CD8-positive, alpha-beta memory T cell (primary cell): ENCODE data around the gene DSCAM. TPM values are rescaled to one million over a fixed set of nuclear protein-coding genes. Genes with fewer than 3 reads are reported as not detected.
"Not testable (repeated sequence)": the region's sequence is repeated elsewhere in the genome, so short reads cannot be mapped to it uniquely, and the experiment has no call there.

ENCODE experiments used
- CTCF ChIA-PET: fragments of 350-600 bp; sonication (Branson Sonifier 250); formaldehyde crosslinking; loops from one replicate; lab custom pipeline; 2021; ENCODE audit warnings: antibody characterized with exemption; lab: Charles Lee
- POLR2A ChIA-PET: fragments of 350-600 bp; sonication (Branson Sonifier 250); formaldehyde crosslinking; loops from one replicate; lab custom pipeline; 2021; ENCODE audit warnings: antibody characterized with exemption; lab: Charles Lee
- DNase-seq, 5 donors: peaks; one replicate each; pipeline versions ENCODE4 v3.0.0 to v3.0.0-alpha.2; 2020 to 2022; ENCODE audit warnings: mixed read lengths in 1 of 5
- H3K27ac ChIP-seq: one replicate; pipeline ENCODE4 v1.7.0; 2013; ENCODE audit warnings: low read depth, mild to moderate bottlenecking, low read length, moderate library complexity
- H3K27me3 ChIP-seq: 2 replicates; pipeline ENCODE4 v1.7.0; 2013; ENCODE audit warnings: low read length, mild to moderate bottlenecking; ENCODE audit not compliant: insufficient read depth, poor library complexity, severe bottlenecking
- H3K36me3 ChIP-seq: 2 replicates; pipeline ENCODE4 v1.7.0; 2013; ENCODE audit warnings: mild to moderate bottlenecking, low read length, moderate library complexity; ENCODE audit not compliant: insufficient read depth
- H3K4me1 ChIP-seq: 2 replicates; pipeline ENCODE4 v1.7.0; 2013; ENCODE audit warnings: mild to moderate bottlenecking, low read length, moderate library complexity; ENCODE audit not compliant: insufficient read depth
- H3K4me3 ChIP-seq: 2 replicates; pipeline ENCODE4 v1.7.0; 2013; ENCODE audit warnings: mild to moderate bottlenecking, low read length
- H3K9me3 ChIP-seq: 2 replicates; pipeline ENCODE4 v1.7.0; 2013; ENCODE audit warnings: mild to moderate bottlenecking, low read length
- H3K27ac Mint-ChIP-seq, 8 donors: one replicate each; pipeline ENCODE4 v1.8.0; 2020 to 2021; ENCODE audit warnings: mixed read lengths in 8 of 8, mild to moderate bottlenecking in 6 of 8, inconsistent platforms in 3 of 8, moderate library complexity in 3 of 8
- H3K27me3 Mint-ChIP-seq, 2 donors: one replicate each; pipeline ENCODE4 v1.8.0; 2020 to 2021; ENCODE audit warnings: mixed read lengths in 2 of 2, mild to moderate bottlenecking in 1 of 2, moderate library complexity in 1 of 2
- H3K36me3 Mint-ChIP-seq, 3 donors: one replicate each; pipeline ENCODE4 v1.8.0; 2020 to 2021; ENCODE audit warnings: mixed read lengths in 3 of 3, inconsistent platforms in 1 of 3, mild to moderate bottlenecking in 1 of 3
- H3K4me1 Mint-ChIP-seq, 3 donors: one replicate each; pipeline ENCODE4 v1.8.0; 2020 to 2021; ENCODE audit warnings: mixed read lengths in 3 of 3, inconsistent platforms in 1 of 3, mild to moderate bottlenecking in 1 of 3
- H3K4me3 Mint-ChIP-seq, 7 donors: one replicate each; pipeline ENCODE4 v1.8.0; 2020 to 2021; ENCODE audit warnings: mixed read lengths in 7 of 7, mild to moderate bottlenecking in 6 of 7, moderate library complexity in 4 of 7, inconsistent platforms in 2 of 7
- H3K9me3 Mint-ChIP-seq, 5 donors: one replicate each; pipeline ENCODE4 v1.8.0; 2020 to 2022; ENCODE audit warnings: mixed read lengths in 5 of 5, mild to moderate bottlenecking in 3 of 5, moderate library complexity in 2 of 5, inconsistent platforms in 1 of 5
- polyA plus RNA-seq: library from polyadenylated mRNA; unstranded; fragments of 300-500 nt; fragmentation: Illumina TruSeq; gene quantifications from one replicate; pipeline ENCODE4 v1.2.3, GENCODE V29; 2021
- total RNA-seq, 2 experiments: library from RNA; stranded (reverse); gene quantifications; one replicate each; pipeline ENCODE4 v1.2.3, GENCODE V29; 2021

Gene DSCAM
- total and polyA plus RNA-seq, 3 experiments from 2014 or later = not detected

- no peak overlapping the region for H3K4me3 Mint-ChIP-seq
- no peaks in the 10 kb centered on the region for H3K36me3 Mint-ChIP-seq
- no peaks in the 10 kb centered on the region for H3K27me3 ChIP-seq
- DNase-seq = no peak
- H3K27me3 Mint-ChIP-seq = peaks cover 0 to 4% of the 10 kb centered on the region in 2 donors
- H3K27ac ChIP-seq = no peak overlapping the region
- ChIA-PET POLR2A (no interaction called here), CTCF (no interaction called here)
- no peak overlapping the region for H3K4me3 ChIP-seq
- H3K9me3 Mint-ChIP-seq = peaks cover 0 to 20% (median 4%) of the 10 kb centered on the region in 5 donors
- H3K36me3 ChIP-seq = no peaks in the 10 kb centered on the region
- H3K9me3 ChIP-seq = no peaks in the 10 kb centered on the region
- no peaks in the 10 kb centered on the region for H3K4me1 Mint-ChIP-seq
- no peaks in the 10 kb centered on the region for H3K4me1 ChIP-seq
- no peak overlapping the region for H3K27ac Mint-ChIP-seq
Measured at GRCh38 chr21:40335704-40336103, 511.3 kb downstream of the DSCAM start.

- H3K9me3 Mint-ChIP-seq = peaks cover 0 to 17% (median 4%) of the 10 kb centered on the region in 5 donors
- Histone ChIP-seq H3K4me1 (no peaks in the 10 kb centered on the region), H3K36me3 (no peaks in the 10 kb centered on the region), H3K4me3 (no peak overlapping the region), H3K27ac (no peak overlapping the region), H3K27me3 (no peaks in the 10 kb centered on the region), H3K9me3 (no peaks in the 10 kb centered on the region)
- peaks cover 0 to 4% of the 10 kb centered on the region in 2 donors for H3K27me3 Mint-ChIP-seq
- H3K27ac Mint-ChIP-seq = no peak overlapping the region
- H3K4me1 Mint-ChIP-seq = no peaks in the 10 kb centered on the region
- H3K4me3 Mint-ChIP-seq = no peak overlapping the region
- DNase-seq = no peak
- H3K36me3 Mint-ChIP-seq = no peaks in the 10 kb centered on the region
- POLR2A ChIA-PET = no interaction called here
- CTCF ChIA-PET = no interaction called here
Measured at GRCh38 chr21:40334159-40334558, 512.8 kb downstream of the DSCAM start.

GRCh38 chr21:40333731-40334130 lies 513.2 kb downstream of the DSCAM start:
- H3K27ac ChIP-seq = no peak overlapping the region
- Mint-ChIP-seq H3K9me3 (peaks cover 0 to 14% (median 4%) of the 10 kb centered on the region in 5 donors), H3K4me1 (no peaks in the 10 kb centered on the region), H3K36me3 (no peaks in the 10 kb centered on the region), H3K4me3 (no peak overlapping the region), H3K27me3 (peaks cover 0 to 4% of the 10 kb centered on the region in 2 donors), H3K27ac (no peak overlapping the region)
- DNase-seq = no peak
- no peaks in the 10 kb centered on the region for H3K9me3 ChIP-seq
- ChIA-PET POLR2A (no interaction called here), CTCF (no interaction called here)
- no peaks in the 10 kb centered on the region for H3K27me3 ChIP-seq
- no peaks in the 10 kb centered on the region for H3K4me1 ChIP-seq
- H3K4me3 ChIP-seq = no peak overlapping the region
- no peaks in the 10 kb centered on the region for H3K36me3 ChIP-seq

GRCh38 chr21:40331804-40332203 lies 515.2 kb downstream of the DSCAM start:
- Histone ChIP-seq H3K36me3 (no peaks in the 10 kb centered on the region), H3K9me3 (no peaks in the 10 kb centered on the region), H3K27ac (no peak overlapping the region), H3K27me3 (no peaks in the 10 kb centered on the region), H3K4me3 (no peak overlapping the region), H3K4me1 (no peaks in the 10 kb centered on the region)
- Mint-ChIP-seq H3K27ac (no peak overlapping the region), H3K4me1 (no peaks in the 10 kb centered on the region), H3K4me3 (no peak overlapping the region), H3K27me3 (peaks cover 0 to 4% of the 10 kb centered on the region in 2 donors), H3K36me3 (no peaks in the 10 kb centered on the region), H3K9me3 (peaks cover 3 to 14% (median 7%) of the 10 kb centered on the region in 5 donors)
- no peak for DNase-seq
- ChIA-PET CTCF (no interaction called here), POLR2A (no interaction called here)

- no peaks in the 10 kb centered on the region for H3K4me1 ChIP-seq
- no peak for DNase-seq
- Mint-ChIP-seq H3K4me3 (no peak overlapping the region), H3K4me1 (no peaks in the 10 kb centered on the region), H3K27ac (no peak overlapping the region), H3K36me3 (no peaks in the 10 kb centered on the region), H3K9me3 (peaks cover 3 to 14% (median 9%) of the 10 kb centered on the region in 5 donors), H3K27me3 (peaks cover 0 to 4% of the 10 kb centered on the region in 2 donors)
- ChIA-PET CTCF (no interaction called here), POLR2A (no interaction called here)
- no peak overlapping the region for H3K27ac ChIP-seq
- no peaks in the 10 kb centered on the region for H3K9me3 ChIP-seq
- H3K27me3 ChIP-seq = no peaks in the 10 kb centered on the region
- H3K4me3 ChIP-seq = no peak overlapping the region
- H3K36me3 ChIP-seq = no peaks in the 10 kb centered on the region
Measured at GRCh38 chr21:40331172-40331571, 515.8 kb downstream of the DSCAM start.

- Mint-ChIP-seq H3K4me1 (no peaks in the 10 kb centered on the region), H3K27ac (no peak overlapping the region), H3K27me3 (peaks cover 0 to 1% of the 10 kb centered on the region in 2 donors), H3K36me3 (no peaks in the 10 kb centered on the region), H3K4me3 (no peak overlapping the region), H3K9me3 (peaks cover 8 to 25% (median 12%) of the 10 kb centered on the region in 5 donors)
- no peaks in the 10 kb centered on the region for H3K27me3 ChIP-seq
- no peak for DNase-seq
- no peaks in the 10 kb centered on the region for H3K36me3 ChIP-seq
- H3K4me1 ChIP-seq = no peaks in the 10 kb centered on the region
- H3K27ac ChIP-seq = no peak overlapping the region
- CTCF ChIA-PET = no interaction called here
- POLR2A ChIA-PET = no interaction called here
- no peak overlapping the region for H3K4me3 ChIP-seq
- H3K9me3 ChIP-seq = no peaks in the 10 kb centered on the region
Measured at GRCh38 chr21:40324389-40324788, 522.6 kb downstream of the DSCAM start.

GRCh38 chr21:40320718-40321117 lies 526.2 kb downstream of the DSCAM start:
- H3K36me3 ChIP-seq, DNase-seq, H3K4me1 Mint-ChIP-seq, H3K4me3 Mint-ChIP-seq, POLR2A ChIA-PET, H3K4me1 ChIP-seq, H3K4me3 ChIP-seq, H3K27me3 ChIP-seq, H3K9me3 ChIP-seq, H3K36me3 Mint-ChIP-seq, H3K27ac ChIP-seq, CTCF ChIA-PET, H3K27me3 Mint-ChIP-seq: not testable (repeated sequence)
- Mint-ChIP-seq H3K27ac (peak overlapping the region in 1 of 8 donors; percentile 83), H3K9me3 (peaks cover 5 to 20% (median 9%) of the 10 kb centered on the region in 5 donors)

- H3K9me3 Mint-ChIP-seq = peaks cover 5 to 21% (median 6%) of the 10 kb centered on the region in 5 donors
- no peaks in the 10 kb centered on the region for H3K4me1 Mint-ChIP-seq
- H3K4me3 Mint-ChIP-seq = no peak overlapping the region
- Histone ChIP-seq H3K27ac (no peak overlapping the region), H3K4me3 (no peak overlapping the region), H3K27me3 (no peaks in the 10 kb centered on the region), H3K36me3 (no peaks in the 10 kb centered on the region), H3K4me1 (no peaks in the 10 kb centered on the region), H3K9me3 (no peaks in the 10 kb centered on the region)
- peaks cover 0 to 1% of the 10 kb centered on the region in 2 donors for H3K27me3 Mint-ChIP-seq
- DNase-seq = no peak
- ChIA-PET POLR2A (no interaction called here), CTCF (no interaction called here)
- H3K27ac Mint-ChIP-seq = peak overlapping the region in 1 of 8 donors; percentile 50
- H3K36me3 Mint-ChIP-seq = no peaks in the 10 kb centered on the region
Measured at GRCh38 chr21:40318371-40318770, 528.6 kb downstream of the DSCAM start.

- Histone ChIP-seq H3K4me1 (no peaks in the 10 kb centered on the region), H3K9me3 (no peaks in the 10 kb centered on the region), H3K4me3 (no peak overlapping the region), H3K27ac (no peak overlapping the region), H3K27me3 (no peaks in the 10 kb centered on the region), H3K36me3 (no peaks in the 10 kb centered on the region)
- H3K4me3 Mint-ChIP-seq = no peak overlapping the region
- H3K9me3 Mint-ChIP-seq = peaks cover 0 to 11% (median 0%) of the 10 kb centered on the region in 5 donors
- CTCF ChIA-PET = no interaction called here
- no peaks in the 10 kb centered on the region for H3K4me1 Mint-ChIP-seq
- POLR2A ChIA-PET = no interaction called here
- H3K27me3 Mint-ChIP-seq = peaks cover 0 to 1% of the 10 kb centered on the region in 2 donors
- H3K27ac Mint-ChIP-seq = no peak overlapping the region
- H3K36me3 Mint-ChIP-seq = no peaks in the 10 kb centered on the region
- DNase-seq = no peak
Measured at GRCh38 chr21:40316104-40316503, 530.9 kb downstream of the DSCAM start.
